Sigmoid colon (tissue), 4 donors: ENCODE data around the gene ARSI.

Source experiments
- CTCF ChIP-seq, 4 experiments: fragments of 450-650 bp in 3 of 4; fragments of 200-600 bp in 1 of 4; IDR thresholded peaks; one replicate each; pipeline ENCODE4 v1.5.1; 2016 to 2019; ENCODE audit warnings: antibody characterized with exemption in 4 of 4, mild to moderate bottlenecking in 3 of 4, moderate library complexity in 2 of 4
- POLR2A ChIP-seq, 2 donors: fragments of 450-650 bp; IDR thresholded peaks; one replicate each; pipeline ENCODE4 v1.6.1; 2016; ENCODE audit warnings: antibody characterized with exemption in 2 of 2, mild to moderate bottlenecking in 2 of 2, moderate library complexity in 2 of 2
- POLR2AphosphoS5 ChIP-seq, 4 donors: sonication (generic); formaldehyde crosslinking; IDR thresholded peaks; one replicate each; pipeline ENCODE4 v1.6.1; 2017; ENCODE audit warnings: antibody characterized with exemption in 4 of 4

DNA sequence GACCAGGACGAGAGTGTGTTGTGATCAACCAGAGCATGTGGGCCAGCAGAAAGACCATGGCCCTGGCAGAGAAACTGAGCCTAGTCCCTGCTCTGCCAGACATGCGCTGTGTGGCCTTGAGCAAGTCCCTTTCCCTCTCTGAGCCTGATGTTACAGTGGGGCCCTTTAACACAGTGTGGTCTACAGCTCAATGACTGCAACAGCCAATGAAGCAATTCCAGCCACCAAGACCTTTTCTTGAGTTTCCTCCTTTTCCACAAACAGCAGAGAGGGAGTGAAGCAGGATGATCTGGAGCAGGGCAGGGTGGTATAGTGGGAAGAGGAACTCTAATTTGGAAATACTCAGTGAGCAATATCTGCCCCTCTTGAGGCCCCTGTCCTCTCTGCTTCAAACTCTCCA lies 25.8 kb upstream of the ARSI start:
- no peak for TF ChIP-seq CTCF (IDR thresholded peaks at IDR 0.05)
- TF ChIP-seq POLR2AphosphoS5 (IDR thresholded peaks at IDR 0.05) = no peak
- no peak for TF ChIP-seq POLR2A (IDR thresholded peaks at IDR 0.05)
